Right lobe of liver (tissue), 4 donors: Measurements from ENCODE around the gene IGFBP4.

Source experiments
- CTCF ChIP-seq, 4 donors: fragments of 200-600 bp in 3 of 4; fragments of 450-650 bp in 1 of 4; IDR thresholded peaks; one replicate each; pipeline versions ENCODE4 v1.5.1 to v1.8.0; 2016 to 2022; ENCODE audit warnings: antibody characterized with exemption in 4 of 4, mild to moderate bottlenecking in 2 of 4
- POLR2A ChIP-seq: fragments of 450-650 bp; IDR thresholded peaks from one replicate; pipeline ENCODE4 v1.6.1; 2017; ENCODE audit warnings: antibody characterized with exemption, mild to moderate bottlenecking
- donor health status: DM: no; HTN: no; CAD: no.
- donor health status: DM: no; HTN: no; CAD: no.
- donor health status: DM: no; HTN: yes; CAD: no.

GRCh38 chr17:40484285-40484972 lies 41.2 kb downstream of the IGFBP4 start:
- TF ChIP-seq CTCF (IDR thresholded peaks at IDR 0.05) (no peak), POLR2A (no peak)
